Testis (tissue), 3 donors: ENCODE data around the gene TAMM41. TPM values are rescaled to one million over a fixed set of nuclear protein-coding genes. Genes with fewer than 3 reads are reported as not detected.
A peak's percentile ranks its signal among the peaks of the same experiment; 100 is the strongest.

Experiments
- DNase-seq: peaks from one replicate; pipeline ENCODE4 v3.0.0-alpha.2; 2019
- H3K27ac ChIP-seq, 2 donors: fragments of 200-600 bp; sonication (generic); one replicate each; pipeline ENCODE4 v1.5.1; 2019
- H3K27me3 ChIP-seq: fragments of 200-600 bp; sonication (generic); one replicate; pipeline ENCODE4 v1.5.1; 2019
- H3K36me3 ChIP-seq: fragments of 200-600 bp; sonication (generic); one replicate; pipeline ENCODE4 v1.5.1; 2017; ENCODE audit warnings: low read depth; ENCODE audit errors: missing control alignments
- H3K4me1 ChIP-seq: fragments of 200-600 bp; sonication (generic); one replicate; pipeline ENCODE4 v1.5.1; 2019
- H3K4me3 ChIP-seq, 2 donors: fragments of 200-600 bp; sonication (generic); one replicate each; pipeline ENCODE4 v1.5.1; 2017 to 2019
- H3K9me3 ChIP-seq: fragments of 200-600 bp; sonication (generic); one replicate; pipeline ENCODE4 v1.5.1; 2017
- POLR2A ChIP-seq: fragments of 450-650 bp; IDR thresholded peaks from one replicate; pipeline ENCODE4 v1.6.1; 2017; ENCODE audit warnings: antibody characterized with exemption, mild to moderate bottlenecking, moderate library complexity
- WGBS, 2 donors: methylation state at CpG; one replicate each; pipeline ENCODE4 v1.1.5; 2018; 5-methylcytosine and 5-hydroxymethylcytosine counted together
- intact Hi-C: fragments of 100-400 bp; cut with DNase I; formaldehyde crosslinking; loops from one replicate; pipeline ENCODE4 v1.15.1; 2023; ENCODE audit warnings: low total_unique reads
- polyA plus RNA-seq: library from polyadenylated mRNA; stranded (reverse); fragments of 350-450 nt; fragmentation: Illumina TruSeq; extraction: RNeasy Lipid Tissue Mini Kit (QIAGEN cat#74804); gene quantifications from one replicate; pipeline ENCODE4 v1.2.3, GENCODE V29; 2014; ENCODE audit warnings: low read depth, low replicate concordance; ENCODE audit not compliant: insufficient read depth
- total RNA-seq, 2 donors: library from RNA; depleted of rRNA; stranded (reverse); fragments of >200 nt; gene quantifications; one replicate each; pipeline ENCODE4 v1.2.3, GENCODE V29; 2016
- TF ChIP-seq, protein P1 (sequence below), 3 experiments: fragments of 450-650 bp in 2 of 3; fragments of 200-600 bp in 1 of 3; sonication (generic) in 1 of 3; IDR thresholded peaks; one replicate each; pipeline ENCODE4 v1.5.1; 2016 to 2019; ENCODE audit warnings: antibody characterized with exemption in 3 of 3, mild to moderate bottlenecking in 2 of 3, moderate library complexity in 1 of 3

The TAMM41 gene
- total and polyA plus RNA-seq, 3 donors from 2014 or later: 14.5 to 38.9 (median 21.3) TPM

DNA sequence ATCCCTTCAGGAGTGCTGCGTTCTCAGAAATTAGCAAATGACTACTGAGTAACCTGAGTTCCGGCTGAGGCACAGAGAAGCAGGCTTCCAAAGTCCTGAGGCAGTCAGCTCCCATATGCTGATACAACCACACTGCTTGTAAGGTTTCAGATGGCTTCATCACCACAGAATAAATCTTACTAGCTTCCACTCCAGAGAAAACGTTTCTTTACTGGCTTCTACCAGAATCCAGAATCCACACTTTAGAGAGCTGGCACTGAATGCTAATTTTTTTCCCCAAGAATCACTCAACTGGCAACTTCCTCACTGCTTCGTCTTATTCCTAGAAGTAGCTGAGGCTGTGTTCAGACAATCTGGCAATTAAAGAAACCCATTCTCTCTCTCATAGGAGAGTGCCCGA is 21.4 kb downstream of the TAMM41 start:
- 67 to 75% methylated on average over 5 of the region's 5 CpGs for WGBS, 2 donors
- no peak for DNase-seq
- Histone ChIP-seq H3K27ac (no peak overlapping the region), H3K36me3 (no peaks in the 10 kb centered on the region), H3K4me3 (no peak overlapping the region), H3K27me3 (no peaks in the 10 kb centered on the region), H3K4me1 (peaks cover 14% of the 10 kb centered on the region), H3K9me3 (no peaks in the 10 kb centered on the region)
- TF ChIP-seq POLR2A: no peak
- TF ChIP-seq, protein P1, sequence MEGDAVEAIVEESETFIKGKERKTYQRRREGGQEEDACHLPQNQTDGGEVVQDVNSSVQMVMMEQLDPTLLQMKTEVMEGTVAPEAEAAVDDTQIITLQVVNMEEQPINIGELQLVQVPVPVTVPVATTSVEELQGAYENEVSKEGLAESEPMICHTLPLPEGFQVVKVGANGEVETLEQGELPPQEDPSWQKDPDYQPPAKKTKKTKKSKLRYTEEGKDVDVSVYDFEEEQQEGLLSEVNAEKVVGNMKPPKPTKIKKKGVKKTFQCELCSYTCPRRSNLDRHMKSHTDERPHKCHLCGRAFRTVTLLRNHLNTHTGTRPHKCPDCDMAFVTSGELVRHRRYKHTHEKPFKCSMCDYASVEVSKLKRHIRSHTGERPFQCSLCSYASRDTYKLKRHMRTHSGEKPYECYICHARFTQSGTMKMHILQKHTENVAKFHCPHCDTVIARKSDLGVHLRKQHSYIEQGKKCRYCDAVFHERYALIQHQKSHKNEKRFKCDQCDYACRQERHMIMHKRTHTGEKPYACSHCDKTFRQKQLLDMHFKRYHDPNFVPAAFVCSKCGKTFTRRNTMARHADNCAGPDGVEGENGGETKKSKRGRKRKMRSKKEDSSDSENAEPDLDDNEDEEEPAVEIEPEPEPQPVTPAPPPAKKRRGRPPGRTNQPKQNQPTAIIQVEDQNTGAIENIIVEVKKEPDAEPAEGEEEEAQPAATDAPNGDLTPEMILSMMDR (IDR thresholded peaks at IDR 0.05): no peak
- intact Hi-C loops: no loop called here

DNA sequence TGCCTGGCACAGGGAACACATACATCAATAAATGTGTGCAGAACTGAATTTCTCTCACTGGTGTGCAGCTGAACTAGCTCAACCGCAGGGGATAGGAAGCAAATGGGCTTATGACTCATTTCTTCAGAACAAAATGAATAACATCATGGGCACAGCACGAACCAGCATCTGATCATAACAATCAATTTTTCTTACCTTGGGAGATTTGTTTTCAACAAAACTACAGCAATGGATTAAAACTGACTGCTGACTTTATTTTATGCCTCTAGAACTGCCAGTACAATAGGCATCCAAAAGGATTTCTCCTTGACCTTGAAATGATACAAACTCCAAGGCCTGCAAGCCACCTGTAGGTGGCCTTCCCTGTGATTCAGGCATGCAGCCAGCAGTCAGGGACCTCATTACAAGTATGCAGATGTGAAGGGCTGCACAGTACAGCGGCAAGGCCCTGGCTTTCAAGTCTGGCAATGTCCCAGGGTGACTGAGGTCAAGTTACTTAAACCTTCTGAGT is 26.1 kb downstream of the TAMM41 start:
- no peak for TF ChIP-seq POLR2A
- TF ChIP-seq, protein P1 (IDR thresholded peaks at IDR 0.05): no peak
- no peaks in the 10 kb centered on the region for H3K9me3 ChIP-seq
- peak; percentile 27 for DNase-seq
- H3K27me3 ChIP-seq: no peaks in the 10 kb centered on the region
- H3K4me3 ChIP-seq: no peak overlapping the region
- H3K4me1 ChIP-seq: peaks cover 14% of the 10 kb centered on the region
- no peak overlapping the region for H3K27ac ChIP-seq
- WGBS, 2 donors: 38 to 52% methylated on average over 3 of the region's 3 CpGs
- H3K36me3 ChIP-seq: no peaks in the 10 kb centered on the region
- intact Hi-C loops: no loop called here

DNA sequence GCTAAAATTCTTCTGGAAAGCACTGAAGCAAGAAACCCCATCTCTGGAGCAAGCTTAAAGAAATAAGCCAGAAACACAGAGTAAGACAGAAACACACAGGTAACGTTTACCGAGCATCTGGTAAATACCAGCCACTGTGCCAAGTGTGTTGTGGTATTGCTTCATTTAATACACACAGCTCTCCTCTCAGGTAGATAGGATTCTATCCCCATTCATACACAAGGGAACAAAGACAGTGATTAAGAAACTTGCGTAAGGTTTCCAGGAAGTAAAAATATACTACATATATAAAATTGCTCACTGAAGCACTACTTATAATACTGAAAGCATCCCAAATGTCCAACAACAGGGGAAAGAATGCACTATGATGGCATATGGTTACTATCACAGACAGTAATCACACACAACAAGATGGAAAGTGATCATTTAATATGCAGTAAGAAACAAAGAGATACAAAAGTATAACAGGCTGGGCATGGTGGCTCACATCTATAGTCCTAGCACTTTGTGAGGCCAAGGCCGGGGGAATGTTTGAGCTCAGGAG is 27.5 kb downstream of the TAMM41 start:
- no peaks in the 10 kb centered on the region for H3K9me3 ChIP-seq
- no peak for DNase-seq
- no peak overlapping the region for H3K27ac ChIP-seq
- intact Hi-C loops: no loop called here
- no peak for TF ChIP-seq POLR2A
- TF ChIP-seq, protein P1 (IDR thresholded peaks at IDR 0.05): no peak
- H3K36me3 ChIP-seq: no peaks in the 10 kb centered on the region
- no peaks in the 10 kb centered on the region for H3K27me3 ChIP-seq
- peaks cover 14% of the 10 kb centered on the region for H3K4me1 ChIP-seq
- H3K4me3 ChIP-seq: no peak overlapping the region
- 86 to 87% methylated on average over 4 of the region's 4 CpGs for WGBS, 2 donors

DNA sequence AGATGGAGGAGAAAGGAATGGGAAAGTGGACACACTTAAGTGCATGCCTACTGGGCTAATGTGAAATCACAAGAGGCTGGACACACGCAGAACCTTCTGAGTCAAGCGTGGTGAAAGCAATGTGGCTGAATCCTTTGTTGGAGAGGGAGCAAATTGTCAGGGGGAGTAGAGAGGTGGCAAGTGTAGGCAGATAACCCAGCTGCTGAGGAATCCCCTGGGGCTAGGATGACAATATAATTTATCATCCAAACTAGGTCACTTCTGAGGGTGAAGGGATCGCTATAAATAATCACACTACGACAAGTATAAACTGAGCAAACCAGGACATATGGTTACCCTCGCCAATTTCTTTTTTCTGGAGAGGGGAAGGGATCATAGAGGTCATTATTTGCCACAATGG is 28.7 kb downstream of the TAMM41 start:
- intact Hi-C loops: no loop called here
- DNase-seq: no peak
- no peaks in the 10 kb centered on the region for H3K36me3 ChIP-seq
- TF ChIP-seq, protein P1 (IDR thresholded peaks at IDR 0.05): no peak
- TF ChIP-seq POLR2A: no peak
- 70 to 80% methylated on average over 5 of the region's 5 CpGs for WGBS, 2 donors
- H3K27me3 ChIP-seq: no peaks in the 10 kb centered on the region
- no peaks in the 10 kb centered on the region for H3K9me3 ChIP-seq
- H3K4me1 ChIP-seq: peaks cover 14% of the 10 kb centered on the region
- no peak overlapping the region for H3K4me3 ChIP-seq
- H3K27ac ChIP-seq: no peak overlapping the region

DNA sequence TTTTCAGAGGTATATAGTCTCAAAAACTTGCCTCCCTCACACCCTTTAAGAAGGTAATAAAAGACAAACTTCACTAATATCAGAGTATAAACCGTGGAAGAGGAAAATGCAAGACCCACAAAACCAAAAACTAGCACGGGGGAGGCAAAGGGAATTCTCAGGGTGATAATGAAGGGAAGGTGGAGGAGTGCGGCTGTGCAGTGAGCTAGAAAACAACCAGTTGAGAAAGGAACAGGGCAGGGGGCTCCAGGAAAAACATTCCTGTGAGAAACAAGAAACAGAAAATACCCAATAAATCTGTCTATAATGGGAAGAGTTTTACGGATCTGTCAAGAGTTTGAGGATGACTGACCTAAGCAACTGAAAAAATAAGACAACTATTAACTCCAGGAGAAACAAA is 31.6 kb downstream of the TAMM41 start:
- intact Hi-C loops: no loop called here
- H3K4me1 ChIP-seq: no peaks in the 10 kb centered on the region
- 60 to 66% methylated on average over 4 of the region's 4 CpGs for WGBS, 2 donors
- no peak overlapping the region for H3K27ac ChIP-seq
- TF ChIP-seq, protein P1 (IDR thresholded peaks at IDR 0.05): no peak
- no peak for TF ChIP-seq POLR2A
- H3K9me3 ChIP-seq: no peaks in the 10 kb centered on the region
- no peaks in the 10 kb centered on the region for H3K27me3 ChIP-seq
- H3K36me3 ChIP-seq: no peaks in the 10 kb centered on the region
- DNase-seq: no peak
- no peak overlapping the region for H3K4me3 ChIP-seq
